SU-DHL-6 (cell line): ENCODE data around the gene REPS1.

Experiments
- CTCF ChIP-seq: fragments of 200-600 bp; sonication (generic); IDR thresholded peaks from one replicate; pipeline ENCODE4 v1.5.1; 2017; ENCODE audit warnings: antibody characterized with exemption, mild to moderate bottlenecking, low read length, moderate library complexity; ENCODE audit not compliant: insufficient read depth, poor library complexity, severe bottlenecking
- EZH2phosphoT487 ChIP-seq: fragments of 200-600 bp; sonication (generic), shearing (Covaris generic); conservative IDR thresholded peaks from 2 replicates; pipeline ENCODE4 v1.6.1; 2018; ENCODE audit warnings: mild to moderate bottlenecking, antibody characterized with exemption, low read length, moderate library complexity, mixed read lengths

- TF ChIP-seq CTCF (no peak), EZH2phosphoT487 (no peak)
Observed at GRCh38 chr6:138912308-138912707, 75.7 kb downstream of the REPS1 start.
